HFFc6 (cell line): ENCODE measurements around the gene STX8. TPM values are rescaled to one million over a fixed set of nuclear protein-coding genes. Genes with fewer than 3 reads are reported as not detected.

Source experiments
- DNase-seq: peaks from one replicate; pipeline ENCODE4 v3.0.0-alpha.2; 2018
- H3K27ac Mint-ChIP-seq: 2 replicates; pipeline ENCODE4 v1.8.0; 2020; ENCODE audit warnings: mild to moderate bottlenecking, mixed read lengths
- H3K27me3 Mint-ChIP-seq: 2 replicates; pipeline ENCODE4 v1.8.0; 2021; ENCODE audit warnings: mild to moderate bottlenecking, moderate library complexity, mixed read lengths; ENCODE audit not compliant: insufficient read depth
- H3K36me3 Mint-ChIP-seq: 2 replicates; pipeline ENCODE4 v1.8.0; 2021; ENCODE audit warnings: low read depth, mixed read lengths
- H3K4me1 Mint-ChIP-seq: 2 replicates; pipeline ENCODE4 v1.8.0; 2020; ENCODE audit warnings: low read depth, mixed read lengths
- H3K4me3 Mint-ChIP-seq: 2 replicates; pipeline ENCODE4 v1.8.0; 2020; ENCODE audit warnings: mild to moderate bottlenecking, moderate library complexity, mixed read lengths
- H3K9me3 Mint-ChIP-seq: 2 replicates; pipeline ENCODE4 v1.8.0; 2020; ENCODE audit warnings: mild to moderate bottlenecking, mixed read lengths
- total RNA-seq, 6 experiments: library from RNA; stranded (reverse); fragmentation: NEBNext Ultra II Directional; extraction: Animal tissue kit (Norgen Biotek cat#: 25700); gene quantifications; 2 replicates in 1 of 6; 3 replicates in 5 of 6; pipeline ENCODE4 v1.2.3, GENCODE V29; 2021
- TF ChIP-seq, protein P1 (sequence below): fragments of 200-600 bp; sonication (generic); IDR thresholded peaks from 2 replicates; pipeline ENCODE4 v1.5.0; 2021; ENCODE audit warnings: antibody characterized with exemption, mild to moderate bottlenecking

Gene STX8
- total RNA-seq, 6 experiments from 2014 or later, result 48.9 to 73.8 (median 60.9) TPM

DNA sequence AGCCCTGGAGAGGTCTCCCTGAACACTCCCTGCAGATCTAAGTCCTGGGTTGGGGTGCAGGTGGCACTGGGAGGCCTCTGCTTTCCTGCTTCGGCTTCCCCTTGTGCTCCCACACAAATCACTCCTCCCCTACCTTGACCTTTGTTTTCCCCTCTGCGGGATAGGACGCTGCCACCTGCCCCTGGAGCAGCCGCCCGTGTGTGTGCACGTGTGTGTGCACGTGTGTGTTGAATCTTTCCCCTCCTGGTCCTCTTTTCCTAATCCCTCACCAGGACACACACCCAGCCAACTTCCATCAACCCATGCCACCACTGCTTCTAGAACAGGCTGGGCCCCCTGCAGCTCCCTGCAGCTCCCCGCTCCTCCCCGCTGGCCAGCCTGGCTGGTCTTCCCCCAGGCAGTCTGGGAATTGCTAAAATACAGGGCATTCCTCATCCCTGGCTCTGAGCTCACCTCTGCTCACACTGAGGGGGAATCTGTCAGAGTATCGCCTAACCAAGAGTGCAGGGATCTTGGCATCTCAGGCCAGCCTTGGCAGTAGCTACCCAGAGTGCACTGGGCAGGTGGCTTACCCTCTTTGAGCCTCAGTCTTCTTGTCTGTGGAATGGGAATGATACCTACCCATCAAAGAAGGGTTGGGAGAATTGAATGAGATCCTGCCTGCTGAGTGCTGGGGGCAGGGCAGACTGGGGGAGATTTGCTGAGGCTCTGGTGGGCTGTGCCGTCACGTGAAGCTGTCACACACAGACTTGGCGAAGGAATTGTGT, 355.8 kb downstream of the STX8 start:
- H3K27me3 Mint-ChIP-seq, result peaks cover 2% of the 10 kb centered on the region
- no peaks in the 10 kb centered on the region for H3K4me1 Mint-ChIP-seq
- no peak overlapping the region for H3K27ac Mint-ChIP-seq
- TF ChIP-seq, protein P1, sequence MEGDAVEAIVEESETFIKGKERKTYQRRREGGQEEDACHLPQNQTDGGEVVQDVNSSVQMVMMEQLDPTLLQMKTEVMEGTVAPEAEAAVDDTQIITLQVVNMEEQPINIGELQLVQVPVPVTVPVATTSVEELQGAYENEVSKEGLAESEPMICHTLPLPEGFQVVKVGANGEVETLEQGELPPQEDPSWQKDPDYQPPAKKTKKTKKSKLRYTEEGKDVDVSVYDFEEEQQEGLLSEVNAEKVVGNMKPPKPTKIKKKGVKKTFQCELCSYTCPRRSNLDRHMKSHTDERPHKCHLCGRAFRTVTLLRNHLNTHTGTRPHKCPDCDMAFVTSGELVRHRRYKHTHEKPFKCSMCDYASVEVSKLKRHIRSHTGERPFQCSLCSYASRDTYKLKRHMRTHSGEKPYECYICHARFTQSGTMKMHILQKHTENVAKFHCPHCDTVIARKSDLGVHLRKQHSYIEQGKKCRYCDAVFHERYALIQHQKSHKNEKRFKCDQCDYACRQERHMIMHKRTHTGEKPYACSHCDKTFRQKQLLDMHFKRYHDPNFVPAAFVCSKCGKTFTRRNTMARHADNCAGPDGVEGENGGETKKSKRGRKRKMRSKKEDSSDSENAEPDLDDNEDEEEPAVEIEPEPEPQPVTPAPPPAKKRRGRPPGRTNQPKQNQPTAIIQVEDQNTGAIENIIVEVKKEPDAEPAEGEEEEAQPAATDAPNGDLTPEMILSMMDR, result no peak
- H3K9me3 Mint-ChIP-seq, result peaks cover 48% of the 10 kb centered on the region
- H3K36me3 Mint-ChIP-seq, result peaks cover 9% of the 10 kb centered on the region; the same call in 1 of the 2 replicates
- DNase-seq, result no peak
- H3K4me3 Mint-ChIP-seq, result no peak overlapping the region

DNA sequence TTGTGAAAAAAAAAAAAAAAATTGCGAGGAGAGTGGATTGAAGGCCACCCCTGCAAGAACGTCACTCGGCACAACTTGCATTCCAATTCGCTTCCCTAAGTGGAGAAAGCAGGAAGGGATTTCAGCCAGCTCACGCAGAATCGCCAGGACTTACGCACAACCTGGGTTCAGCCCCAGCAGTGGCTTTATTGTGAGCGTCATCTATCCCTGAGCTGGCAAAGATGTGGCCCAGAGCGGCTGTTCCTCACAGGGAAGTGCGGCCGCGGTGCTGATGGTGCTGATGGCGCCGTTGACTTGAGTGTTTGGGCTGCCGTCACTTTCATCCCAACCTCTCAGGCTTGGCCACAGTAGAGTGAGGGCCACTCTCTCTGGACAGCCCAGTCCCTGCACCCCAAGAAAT, 356.7 kb downstream of the STX8 start:
- Mint-ChIP-seq H3K27ac (no peak overlapping the region), H3K4me3 (no peak overlapping the region), H3K9me3 (peaks cover 48% of the 10 kb centered on the region), H3K36me3 (peaks cover 9% of the 10 kb centered on the region; the same call in 1 of the 2 replicates), H3K27me3 (peaks cover 2% of the 10 kb centered on the region), H3K4me1 (no peaks in the 10 kb centered on the region)
- TF ChIP-seq, protein P1, result no peak
- no peak for DNase-seq

DNA sequence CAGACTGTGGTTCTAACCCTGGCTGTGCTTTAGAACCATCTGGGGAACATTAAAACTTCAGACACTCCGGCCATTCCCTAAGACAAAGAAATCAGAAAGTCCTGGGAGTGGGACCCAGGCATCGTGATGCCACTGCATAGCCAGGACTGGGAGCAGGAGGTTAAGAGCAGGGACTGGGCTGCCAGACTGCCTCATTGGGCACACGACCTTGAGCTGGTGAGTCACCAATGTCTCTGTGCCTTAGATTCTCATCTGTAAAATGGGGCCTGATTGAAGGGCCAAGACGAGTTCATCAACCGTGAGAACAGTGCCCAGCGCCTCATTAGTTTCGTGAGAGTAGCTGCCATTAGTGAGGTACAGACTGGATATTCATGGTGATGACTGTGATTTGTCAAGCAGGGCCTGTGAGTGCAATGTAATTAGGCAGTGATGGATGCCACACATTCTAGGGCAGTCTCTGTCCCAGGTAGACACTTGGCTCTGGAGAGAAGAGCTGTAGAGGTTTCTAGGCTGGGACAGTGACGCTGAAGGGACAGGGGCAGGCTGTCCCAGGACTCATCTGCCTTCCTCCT, 357.5 kb downstream of the STX8 start:
- H3K4me1 Mint-ChIP-seq, result no peaks in the 10 kb centered on the region
- H3K27ac Mint-ChIP-seq, result no peak overlapping the region
- H3K27me3 Mint-ChIP-seq, result peaks cover 2% of the 10 kb centered on the region
- DNase-seq, result no peak
- TF ChIP-seq, protein P1, result no peak
- peaks cover 48% of the 10 kb centered on the region for H3K9me3 Mint-ChIP-seq
- no peak overlapping the region for H3K4me3 Mint-ChIP-seq
- peaks cover 9% of the 10 kb centered on the region; the same call in 1 of the 2 replicates for H3K36me3 Mint-ChIP-seq

DNA sequence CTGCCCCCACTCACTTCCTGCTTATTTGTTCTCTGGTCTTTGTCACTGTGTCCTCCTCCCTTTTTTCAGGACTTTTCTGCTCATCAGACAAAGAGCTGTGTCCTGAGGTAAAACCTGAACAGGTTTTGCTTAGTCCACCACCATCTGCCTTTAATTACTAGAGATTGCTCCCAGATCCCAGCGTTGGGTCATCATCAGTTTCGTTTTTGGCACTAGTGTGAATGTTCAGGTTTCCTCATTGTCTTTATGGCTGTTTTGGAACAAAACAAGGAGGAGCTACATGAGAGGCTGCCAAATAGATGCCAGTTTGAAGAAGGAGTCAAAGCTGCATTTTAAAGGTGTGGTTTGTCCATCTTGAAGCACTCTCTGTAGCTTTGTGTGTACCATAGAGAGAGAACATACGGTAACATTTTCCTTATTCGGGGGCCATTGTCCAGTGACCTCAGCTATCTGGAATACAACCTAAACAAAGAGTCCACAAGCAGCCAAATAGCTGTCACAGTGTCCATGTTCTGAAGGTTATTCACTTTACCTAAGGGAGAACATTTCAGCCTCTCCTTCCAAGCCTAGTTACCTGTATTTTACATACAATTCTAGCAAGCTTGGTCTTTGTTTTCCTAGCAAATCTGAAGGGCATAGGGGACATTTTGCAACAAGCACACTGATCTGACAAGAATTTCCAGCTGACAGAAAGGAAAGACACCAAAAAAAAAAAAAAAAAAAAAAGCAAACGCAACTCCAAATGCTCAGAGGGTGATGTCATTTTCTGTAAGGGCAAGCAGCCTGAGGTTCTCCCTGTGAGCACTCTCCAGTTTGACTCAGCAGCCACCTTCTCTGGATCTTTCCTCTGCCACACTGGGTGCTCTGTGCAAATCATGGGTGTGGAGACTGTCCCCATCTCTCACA, 358.2 kb downstream of the STX8 start:
- peak; percentile 3 for DNase-seq
- H3K4me3 Mint-ChIP-seq, result 0 out of 2 replicates have a peak overlapping the region, but pooled peaks have one; percentile 7

DNA sequence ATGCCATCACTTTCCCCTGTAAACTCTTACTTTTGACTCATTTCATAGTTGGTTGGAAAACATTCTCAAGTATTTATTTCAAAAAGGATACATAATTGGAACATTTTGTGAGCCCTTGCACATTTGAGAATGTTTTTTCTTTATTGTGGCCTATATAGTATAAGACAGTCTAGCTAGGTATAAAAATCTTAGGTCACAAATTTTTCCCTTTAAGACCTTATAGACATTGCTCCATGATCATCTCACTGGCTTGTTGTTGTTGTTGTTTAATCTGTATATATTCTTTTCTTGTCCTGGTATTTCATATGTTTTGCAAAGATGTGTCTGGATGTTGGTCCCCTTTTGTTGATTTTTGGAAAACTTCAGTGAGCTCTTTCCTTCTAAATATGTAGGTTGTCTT, 360.2 kb downstream of the STX8 start:
- no peak overlapping the region for H3K4me3 Mint-ChIP-seq
- peaks cover 53% of the 10 kb centered on the region for H3K9me3 Mint-ChIP-seq
- no peak overlapping the region for H3K27ac Mint-ChIP-seq
- H3K36me3 Mint-ChIP-seq, result peaks cover 9% of the 10 kb centered on the region; the same call in 1 of the 2 replicates
- no peak for DNase-seq
- no peaks in the 10 kb centered on the region for H3K4me1 Mint-ChIP-seq
- TF ChIP-seq, protein P1, result no peak
- peaks cover 2% of the 10 kb centered on the region for H3K27me3 Mint-ChIP-seq

More for the DNA sequence above, 358.2 kb downstream of the STX8 start:
- Mint-ChIP-seq H3K27me3 (peaks cover 2% of the 10 kb centered on the region), H3K36me3 (peaks cover 9% of the 10 kb centered on the region; the same call in 1 of the 2 replicates), H3K9me3 (peaks cover 47% of the 10 kb centered on the region), H3K27ac (no peak overlapping the region), H3K4me1 (no peaks in the 10 kb centered on the region)
- TF ChIP-seq, protein P1, result no peak
